OCI-M2 (cell line): ENCODE data around the gene SNF8.
"Not testable (repeated sequence)": the region's sequence is repeated elsewhere in the genome, so short reads cannot be mapped to it uniquely, and the experiment has no call there.

ENCODE experiments used
- DNase-seq: peaks from one replicate; lab custom pipeline; 2025; ENCODE audit not compliant: unreplicated experiment; lab: John Stamatoyannopoulos, UW

The SNF8 gene

GRCh38 chr17:48944515-48945260 lies at the start of gene SNF8:
Gene SNF8, minus strand, starts transcription at chr17:48944842. Its CDS starts 108 bp downstream, at chr17:48944734.
- DNase-seq = no peak

- DNase-seq = no peak
These were observed 49.3 kb upstream of the SNF8 start for GRCh38 chr17:48993951-48994350.

- DNase-seq = no peak
These were observed 48.7 kb upstream of the SNF8 start for GRCh38 chr17:48993305-48993704.

- DNase-seq = no peak
These were observed 47.8 kb upstream of the SNF8 start for GRCh38 chr17:48992444-48992843.

- no peak for DNase-seq
These were observed 46.3 kb upstream of the SNF8 start for GRCh38 chr17:48990882-48991357.

- DNase-seq = no peak
These were observed 44.5 kb upstream of the SNF8 start for GRCh38 chr17:48989100-48989499.

- DNase-seq = no peak
These were observed 41.0 kb upstream of the SNF8 start for GRCh38 chr17:48985436-48986245.

- DNase-seq = no peak
These were observed 37.4 kb upstream of the SNF8 start for GRCh38 chr17:48981927-48982539.

- DNase-seq = no peak
These were observed 29.2 kb upstream of the SNF8 start for GRCh38 chr17:48973806-48974205.

GRCh38 chr17:48972749-48973097 lies 28.1 kb upstream of the SNF8 start:
- no peak for DNase-seq

- no peak for DNase-seq
These were observed 26.4 kb upstream of the SNF8 start for GRCh38 chr17:48970865-48971687.

- DNase-seq = no peak
These were observed 25.6 kb upstream of the SNF8 start for GRCh38 chr17:48970224-48970623.

GRCh38 chr17:48961516-48962233 lies 17.0 kb upstream of the SNF8 start:
- DNase-seq = no peak

- DNase-seq = no peak
These were observed 16.3 kb upstream of the SNF8 start for GRCh38 chr17:48960834-48961515.

GRCh38 chr17:48954300-48954755 lies 9.7 kb upstream of the SNF8 start:
- DNase-seq = no peak

GRCh38 chr17:48952904-48953303 lies 8.3 kb upstream of the SNF8 start:
- no peak for DNase-seq

- DNase-seq = no peak
These were observed 6.9 kb upstream of the SNF8 start for GRCh38 chr17:48951572-48951971.

GRCh38 chr17:48945261-48945651 lies 614 bp upstream of the SNF8 start:
- not testable (repeated sequence) for DNase-seq

GRCh38 chr17:48933035-48933434 lies 11.6 kb downstream of the SNF8 start:
- no peak for DNase-seq

- DNase-seq = no peak
These were observed 14.2 kb downstream of the SNF8 start for GRCh38 chr17:48930435-48930873.
